ENCODE measurements around the gene GNB3.
"Not testable (repeated sequence)": the region's sequence is repeated elsewhere in the genome, so short reads cannot be mapped to it uniquely, and the experiment has no call there.

Gene GNB3

DNA sequence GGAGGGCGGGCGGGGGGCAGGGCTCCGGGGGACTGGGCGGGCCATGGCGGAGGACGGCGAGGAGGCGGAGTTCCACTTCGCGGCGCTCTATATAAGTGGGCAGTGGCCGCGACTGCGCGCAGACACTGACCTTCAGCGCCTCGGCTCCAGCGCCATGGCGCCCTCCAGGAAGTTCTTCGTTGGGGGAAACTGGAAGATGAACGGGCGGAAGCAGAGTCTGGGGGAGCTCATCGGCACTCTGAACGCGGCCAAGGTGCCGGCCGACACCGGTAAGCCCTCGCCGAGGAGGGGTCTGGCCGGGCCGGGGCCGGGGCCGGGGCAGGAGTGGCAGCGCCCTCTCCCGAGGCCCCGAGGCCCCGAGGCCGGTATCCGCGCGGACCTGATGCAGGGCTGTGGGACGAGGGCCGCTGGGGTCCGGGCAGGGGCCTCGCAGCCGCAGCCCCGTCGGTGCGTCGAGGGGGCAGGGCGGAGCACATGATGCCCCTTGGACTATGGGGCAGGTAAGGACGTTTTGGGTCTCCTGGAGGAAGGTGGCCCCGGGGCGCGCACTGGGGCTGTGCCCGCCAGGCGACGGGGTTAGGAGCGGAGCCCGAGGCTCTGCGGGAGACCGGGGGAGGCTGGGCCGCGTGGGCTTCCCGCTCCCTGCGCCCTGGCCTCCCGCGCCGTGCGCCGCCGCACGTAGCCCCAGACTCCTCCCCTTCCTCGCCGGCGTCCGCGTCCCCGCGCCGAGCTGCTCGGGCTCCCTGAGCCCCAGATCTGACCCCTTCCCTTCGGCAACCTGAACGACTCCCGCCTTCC lies 26.9 kb downstream of the GNB3 start, which contains the start of gene TPI1:
Gene TPI1 (plus strand): TSS at position 119 of the 798 bp plus-strand sequence. CDS start 36 bp downstream, at position 155.
- Histone ChIP-seq H3K27me3 (ENCODE audit: control insufficient read depth, insufficient read depth, low read length) (no peaks in the 10 kb centered on the region), H3K4me3 (ENCODE audit: low read length) (peak within 1 kb of the TSS; percentile 73), H3K9ac (ENCODE audit: low read length) (peak within 1 kb of the TSS; percentile 90), H3K27ac (ENCODE audit: low read length) (peak within 1 kb of the TSS; percentile 65), H3K36me3 (ENCODE audit: control insufficient read depth, low read depth, low read length) (peaks cover 45% of the 10 kb centered on the region), H3K9me3 (ENCODE audit: control insufficient read depth, low read depth, low read length) (no peaks in the 10 kb centered on the region), H3K4me1 (ENCODE audit: control insufficient read depth, low read depth, low read length) (peaks cover 18% of the 10 kb centered on the region)

DNA sequence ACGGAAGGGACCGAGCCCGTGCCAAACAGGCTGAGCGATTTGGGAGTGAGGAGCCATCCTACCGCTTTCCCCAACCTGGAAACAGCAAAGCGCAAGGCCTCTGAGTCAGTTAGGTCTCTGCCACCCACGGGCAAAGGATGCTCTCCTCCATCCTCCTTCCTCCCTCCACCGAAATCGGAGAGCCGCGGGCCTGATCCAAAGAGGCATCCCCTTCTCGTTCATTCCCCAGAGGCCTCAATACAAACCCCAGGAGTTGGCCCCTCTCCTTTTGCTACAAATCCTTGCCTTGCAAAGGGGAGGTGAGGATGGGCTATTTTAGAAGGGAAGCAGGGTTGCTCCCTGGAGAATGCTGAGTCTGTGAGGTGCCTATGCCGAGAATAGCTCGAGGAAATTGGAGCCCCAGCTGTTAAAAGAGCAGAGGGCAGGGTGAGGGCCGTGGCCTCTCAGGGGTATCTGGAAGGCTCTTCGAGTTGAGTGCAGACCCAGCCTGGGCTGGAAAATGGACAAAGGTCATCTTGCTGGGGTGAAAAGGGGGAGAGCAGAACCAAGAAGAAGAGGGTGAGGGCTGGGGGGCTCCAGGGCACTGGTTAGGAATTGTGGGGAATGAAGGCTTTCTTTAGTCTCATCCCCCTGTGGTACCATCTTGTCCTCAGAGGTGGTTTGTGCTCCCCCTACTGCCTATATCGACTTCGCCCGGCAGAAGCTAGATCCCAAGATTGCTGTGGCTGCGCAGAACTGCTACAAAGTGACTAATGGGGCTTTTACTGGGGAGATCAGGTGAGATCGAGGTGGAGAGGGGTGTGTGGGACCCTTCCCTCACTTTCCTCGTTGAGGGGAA lies 27.7 kb downstream of the GNB3 start:
- Histone ChIP-seq H3K4me1 (ENCODE audit: control insufficient read depth, low read depth, low read length) (peaks cover 18% of the 10 kb centered on the region), H3K36me3 (ENCODE audit: control insufficient read depth, low read depth, low read length) (peaks cover 38% of the 10 kb centered on the region), H3K27me3 (ENCODE audit: control insufficient read depth, insufficient read depth, low read length) (no peaks in the 10 kb centered on the region), H3K4me3 (ENCODE audit: low read length) (peak overlapping the region; percentile 73), H3K9ac (ENCODE audit: low read length) (peak overlapping the region; percentile 90), H3K27ac (ENCODE audit: low read length) (no peak overlapping the region), H3K9me3 (ENCODE audit: control insufficient read depth, low read depth, low read length) (no peaks in the 10 kb centered on the region)

DNA sequence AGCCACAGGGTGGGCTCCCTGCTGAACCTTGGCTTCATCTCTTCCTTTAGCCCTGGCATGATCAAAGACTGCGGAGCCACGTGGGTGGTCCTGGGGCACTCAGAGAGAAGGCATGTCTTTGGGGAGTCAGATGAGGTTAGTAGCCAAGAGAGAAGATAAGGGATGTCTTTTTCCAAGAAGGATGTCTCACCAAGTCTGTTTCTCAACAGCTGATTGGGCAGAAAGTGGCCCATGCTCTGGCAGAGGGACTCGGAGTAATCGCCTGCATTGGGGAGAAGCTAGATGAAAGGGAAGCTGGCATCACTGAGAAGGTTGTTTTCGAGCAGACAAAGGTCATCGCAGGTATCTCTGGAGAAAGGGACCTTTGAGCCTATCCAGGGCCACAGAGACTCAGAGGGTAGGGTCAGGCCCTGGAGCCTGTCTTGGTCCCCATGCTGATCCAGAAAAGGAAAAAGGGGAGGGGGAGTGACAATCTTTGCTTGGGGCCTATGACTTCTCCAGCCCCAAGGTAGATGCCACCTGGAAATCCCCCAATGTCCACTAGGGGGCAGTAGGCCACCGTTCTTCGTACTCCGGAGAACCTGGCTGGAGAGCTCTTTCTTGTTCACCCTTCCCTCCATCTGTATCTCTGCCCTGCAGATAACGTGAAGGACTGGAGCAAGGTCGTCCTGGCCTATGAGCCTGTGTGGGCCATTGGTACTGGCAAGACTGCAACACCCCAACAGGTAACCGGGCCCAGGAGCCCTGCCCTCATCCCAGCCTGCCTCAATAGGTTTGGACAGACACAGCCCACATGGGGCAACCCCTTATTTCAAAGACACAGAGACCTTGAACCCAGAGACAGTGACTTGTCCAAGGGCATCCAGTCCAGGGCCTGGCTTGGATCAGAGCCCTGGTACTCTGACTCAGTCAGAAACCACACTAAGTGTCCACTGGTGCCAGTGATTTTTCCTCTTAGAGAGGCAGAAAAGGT lies 28.6 kb downstream of the GNB3 start:
- H3K4me1 ChIP-seq (ENCODE audit: control insufficient read depth, low read depth, low read length): peaks cover 22% of the 10 kb centered on the region

DNA sequence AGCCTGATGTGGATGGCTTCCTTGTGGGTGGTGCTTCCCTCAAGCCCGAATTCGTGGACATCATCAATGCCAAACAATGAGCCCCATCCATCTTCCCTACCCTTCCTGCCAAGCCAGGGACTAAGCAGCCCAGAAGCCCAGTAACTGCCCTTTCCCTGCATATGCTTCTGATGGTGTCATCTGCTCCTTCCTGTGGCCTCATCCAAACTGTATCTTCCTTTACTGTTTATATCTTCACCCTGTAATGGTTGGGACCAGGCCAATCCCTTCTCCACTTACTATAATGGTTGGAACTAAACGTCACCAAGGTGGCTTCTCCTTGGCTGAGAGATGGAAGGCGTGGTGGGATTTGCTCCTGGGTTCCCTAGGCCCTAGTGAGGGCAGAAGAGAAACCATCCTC lies 29.6 kb downstream of the GNB3 start:
- not testable (repeated sequence) for H3K4me3 ChIP-seq (ENCODE audit: low read length); H3K27ac ChIP-seq (ENCODE audit: low read length); H3K9me3 ChIP-seq (ENCODE audit: control insufficient read depth, low read depth, low read length); H3K27me3 ChIP-seq (ENCODE audit: control insufficient read depth, insufficient read depth, low read length); H3K9ac ChIP-seq (ENCODE audit: low read length)
- H3K4me1 ChIP-seq (ENCODE audit: control insufficient read depth, low read depth, low read length): peaks cover 22% of the 10 kb centered on the region
- peaks cover 25% of the 10 kb centered on the region for H3K36me3 ChIP-seq (ENCODE audit: control insufficient read depth, low read depth, low read length)

More for the DNA sequence above, 28.6 kb downstream of the GNB3 start:
- Histone ChIP-seq H3K4me3 (ENCODE audit: low read length) (peak overlapping the region; percentile 73), H3K9me3 (ENCODE audit: control insufficient read depth, low read depth, low read length) (no peaks in the 10 kb centered on the region), H3K27me3 (ENCODE audit: control insufficient read depth, insufficient read depth, low read length) (no peaks in the 10 kb centered on the region), H3K36me3 (ENCODE audit: control insufficient read depth, low read depth, low read length) (peaks cover 32% of the 10 kb centered on the region), H3K9ac (ENCODE audit: low read length) (no peak overlapping the region), H3K27ac (ENCODE audit: low read length) (no peak overlapping the region)

DNA sequence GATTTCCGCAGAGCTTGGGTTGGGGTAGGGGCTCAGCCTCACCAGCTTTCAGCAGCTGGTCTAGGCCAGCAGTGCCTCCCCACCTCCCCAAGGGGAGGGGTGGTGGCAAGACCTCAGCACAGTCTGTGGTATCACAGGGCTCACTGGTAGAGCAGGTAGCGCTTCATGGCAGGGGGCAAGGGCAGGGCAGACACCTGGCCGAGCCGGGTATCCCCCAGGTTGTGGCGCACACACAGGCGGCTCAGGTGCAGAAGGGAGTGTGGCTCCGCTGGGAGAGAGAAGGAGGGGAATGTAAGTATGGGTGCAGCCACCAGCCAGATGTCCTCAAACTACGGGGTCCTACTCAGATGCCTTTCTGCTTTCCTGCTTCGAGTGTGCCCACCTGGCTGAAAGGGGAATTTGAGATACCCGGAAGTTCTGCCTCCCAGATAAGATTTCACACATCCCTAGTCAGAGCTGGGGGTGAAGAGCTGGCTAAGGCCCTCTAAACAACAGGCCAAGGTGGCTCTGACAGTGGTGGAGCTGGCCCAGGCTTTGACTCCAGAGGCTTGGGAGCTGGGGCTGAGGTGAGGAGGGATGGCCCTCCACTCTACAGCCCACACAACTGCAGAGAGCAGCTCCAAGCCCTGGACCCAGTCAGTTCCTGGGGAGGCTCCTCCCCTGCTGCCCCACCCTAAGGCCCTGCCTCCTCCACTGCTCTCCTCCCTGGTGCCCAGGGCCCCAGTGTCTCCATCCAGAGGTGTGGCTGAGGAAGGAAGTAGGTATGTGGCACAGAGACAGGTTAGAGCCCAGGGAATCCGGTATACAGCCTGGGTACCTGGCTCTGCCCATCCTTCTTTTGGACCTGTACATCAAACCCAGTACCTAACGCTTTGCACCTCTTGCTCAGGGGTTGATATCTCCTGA lies 30.6 kb downstream of the GNB3 start:
- Histone ChIP-seq H3K27ac (ENCODE audit: low read length) (no peak overlapping the region), H3K27me3 (ENCODE audit: control insufficient read depth, insufficient read depth, low read length) (no peaks in the 10 kb centered on the region), H3K9ac (ENCODE audit: low read length) (no peak overlapping the region), H3K4me1 (ENCODE audit: control insufficient read depth, low read depth, low read length) (peaks cover 13% of the 10 kb centered on the region), H3K36me3 (ENCODE audit: control insufficient read depth, low read depth, low read length) (peaks cover 19% of the 10 kb centered on the region), H3K4me3 (ENCODE audit: low read length) (peak overlapping the region; percentile 83), H3K9me3 (ENCODE audit: control insufficient read depth, low read depth, low read length) (no peaks in the 10 kb centered on the region)

DNA sequence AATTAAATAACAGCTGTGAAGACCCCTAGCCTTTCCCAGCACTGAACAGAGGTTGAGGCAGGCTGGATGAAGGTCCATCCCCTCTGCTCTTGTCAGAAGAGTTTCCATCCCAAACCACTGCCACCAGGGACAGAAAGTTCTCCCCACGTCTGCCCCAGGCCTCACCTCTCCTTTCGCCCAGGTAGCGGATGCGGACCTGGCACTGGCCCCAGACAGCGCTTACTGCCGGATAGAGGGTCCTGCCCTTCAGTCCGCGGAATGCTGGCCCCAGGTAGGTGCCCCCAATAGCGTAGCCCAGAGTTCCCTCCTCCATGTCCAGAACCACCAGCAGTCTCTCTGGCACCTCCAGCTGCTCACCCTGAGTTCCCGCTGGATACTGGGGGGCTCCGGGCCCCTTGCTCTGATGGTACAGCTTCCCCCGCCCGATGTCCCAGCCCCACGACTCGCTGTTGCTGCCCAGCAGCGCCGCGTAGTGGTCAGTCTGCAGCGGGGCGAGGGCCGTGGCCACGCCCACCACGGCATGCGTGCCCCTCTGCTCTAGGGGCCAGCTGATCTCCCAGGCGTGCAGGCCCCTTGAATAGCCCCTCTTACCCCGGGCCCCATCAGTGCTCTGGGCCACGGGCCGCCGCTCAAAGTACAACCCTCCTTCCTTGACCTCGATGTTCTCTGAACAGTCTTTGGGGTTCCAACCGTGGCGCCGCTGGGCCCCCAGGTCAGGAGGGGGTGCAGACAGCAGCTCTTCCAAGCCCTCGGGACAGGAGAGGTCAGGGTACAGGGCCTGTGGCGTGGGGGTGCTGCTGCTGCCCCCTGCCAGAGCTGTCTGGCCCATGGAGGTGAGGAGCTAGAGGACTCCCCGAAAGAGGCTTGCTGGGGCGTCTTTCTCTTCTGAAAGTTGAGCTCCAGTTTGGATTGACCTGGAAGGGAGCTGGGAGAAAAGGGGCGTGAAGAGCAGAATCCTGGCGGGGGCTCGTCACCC lies 31.6 kb downstream of the GNB3 start:
- no peak overlapping the region for H3K27ac ChIP-seq (ENCODE audit: low read length)
- peak overlapping the region; percentile 55 for H3K9ac ChIP-seq (ENCODE audit: low read length)
- peaks cover 19% of the 10 kb centered on the region for H3K36me3 ChIP-seq (ENCODE audit: control insufficient read depth, low read depth, low read length)
- no peaks in the 10 kb centered on the region for H3K27me3 ChIP-seq (ENCODE audit: control insufficient read depth, insufficient read depth, low read length)
- peak overlapping the region; percentile 83 for H3K4me3 ChIP-seq (ENCODE audit: low read length)
- H3K9me3 ChIP-seq (ENCODE audit: control insufficient read depth, low read depth, low read length): no peaks in the 10 kb centered on the region
- peaks cover 7% of the 10 kb centered on the region for H3K4me1 ChIP-seq (ENCODE audit: control insufficient read depth, low read depth, low read length)

DNA sequence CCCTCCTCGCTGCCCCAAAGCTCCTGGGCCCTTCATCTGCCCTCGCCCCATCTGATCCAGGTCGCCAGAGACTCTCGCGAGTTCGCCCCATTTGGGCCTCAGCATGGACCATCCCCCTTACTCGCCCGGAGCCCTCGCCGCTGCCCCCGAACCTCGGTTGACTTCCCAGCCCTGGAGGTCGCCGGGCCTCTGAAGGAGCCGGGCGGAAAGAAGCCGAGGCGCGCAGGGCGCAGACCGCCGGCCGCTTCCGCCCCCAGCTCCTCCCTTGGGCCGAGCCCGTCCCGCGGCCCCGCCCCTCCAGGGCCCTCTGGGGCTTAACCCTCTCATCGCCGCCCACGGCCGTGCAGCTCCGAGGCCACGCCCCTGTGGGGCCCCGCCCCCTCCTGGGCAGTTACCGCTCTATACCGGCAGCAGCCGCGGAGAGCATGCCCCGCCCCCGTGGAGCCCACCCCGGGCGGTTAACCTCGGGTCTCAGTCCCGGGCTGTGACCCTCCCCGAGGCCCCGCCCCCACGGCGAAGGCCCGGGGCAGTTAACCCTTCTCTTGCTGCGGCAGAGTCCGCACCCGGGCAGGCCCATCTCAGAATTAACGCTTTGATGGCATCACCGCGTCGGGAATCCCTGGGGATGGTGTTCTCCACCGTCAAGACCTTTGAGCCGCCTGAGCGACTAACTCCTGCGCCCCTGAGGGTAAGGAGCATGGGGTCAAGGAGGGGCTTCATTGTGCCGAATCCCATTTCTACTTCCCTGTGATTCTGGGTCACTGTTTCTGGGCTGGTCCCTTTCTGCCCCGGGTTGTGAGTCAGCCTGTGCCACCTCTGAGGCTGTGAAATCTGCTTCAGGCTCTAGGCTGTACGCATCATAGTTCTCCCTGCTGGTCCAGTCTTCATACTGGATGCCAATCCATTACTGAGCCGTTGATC lies 32.6 kb downstream of the GNB3 start, which contains the start of gene SPSB2:
Gene SPSB2 (minus strand): TSS at position 210 of the 921 bp plus-strand sequence. CDS start 402 bp downstream, outside the sequence.
- Histone ChIP-seq H3K4me1 (ENCODE audit: control insufficient read depth, low read depth, low read length) (peaks cover 7% of the 10 kb centered on the region), H3K9me3 (ENCODE audit: control insufficient read depth, low read depth, low read length) (no peaks in the 10 kb centered on the region), H3K36me3 (ENCODE audit: control insufficient read depth, low read depth, low read length) (peaks cover 19% of the 10 kb centered on the region), H3K4me3 (ENCODE audit: low read length) (peak within 1 kb of the TSS; percentile 83), H3K27me3 (ENCODE audit: control insufficient read depth, insufficient read depth, low read length) (no peaks in the 10 kb centered on the region), H3K9ac (ENCODE audit: low read length) (peak within 1 kb of the TSS; percentile 62), H3K27ac (ENCODE audit: low read length) (peak within 1 kb of the TSS; percentile 41)

DNA sequence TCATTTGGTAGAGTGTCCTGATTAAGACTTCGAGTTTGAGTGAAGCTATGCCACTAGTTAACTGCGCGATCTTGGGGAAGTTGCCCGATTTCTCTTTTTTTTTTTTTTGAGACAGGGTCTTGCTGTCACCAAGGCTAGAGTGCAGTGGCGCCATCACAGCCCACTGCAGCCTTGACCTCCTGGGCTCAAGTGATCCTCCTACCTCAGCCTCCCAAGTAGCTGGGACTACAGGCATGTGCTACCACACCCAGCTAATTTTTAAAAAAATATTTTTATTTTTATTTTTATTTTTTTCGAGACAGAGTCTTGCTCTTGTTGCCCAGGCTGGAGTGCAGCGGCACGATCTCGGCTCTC lies 33.3 kb downstream of the GNB3 start:
- not testable (repeated sequence) for H3K27me3 ChIP-seq (ENCODE audit: control insufficient read depth, insufficient read depth, low read length); H3K9me3 ChIP-seq (ENCODE audit: control insufficient read depth, low read depth, low read length); H3K4me1 ChIP-seq (ENCODE audit: control insufficient read depth, low read depth, low read length)
- H3K36me3 ChIP-seq (ENCODE audit: control insufficient read depth, low read depth, low read length): peaks cover 19% of the 10 kb centered on the region
- peak overlapping the region; percentile 80 for H3K4me3 ChIP-seq (ENCODE audit: low read length)
- H3K9ac ChIP-seq (ENCODE audit: low read length): peak overlapping the region; percentile 62
- H3K27ac ChIP-seq (ENCODE audit: low read length): peak overlapping the region; percentile 41

DNA sequence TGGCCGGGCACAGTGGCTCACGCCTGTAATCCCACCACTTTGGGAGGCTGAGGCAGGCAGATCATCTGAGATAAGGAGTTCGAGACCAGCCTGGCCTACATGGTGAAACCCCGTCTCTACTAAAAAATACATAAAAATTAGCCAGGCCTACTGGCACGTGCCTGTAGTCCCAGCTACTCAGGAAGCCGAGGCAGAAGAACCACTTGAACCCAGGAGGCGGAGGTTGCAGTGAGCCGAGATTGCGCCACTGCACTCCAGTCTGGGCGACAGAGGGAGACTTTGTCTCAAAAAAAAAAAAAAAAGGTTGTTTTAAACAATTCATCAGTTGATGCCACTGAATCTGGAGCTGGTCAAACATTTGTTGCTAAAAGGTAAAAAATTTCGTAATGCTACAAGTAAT lies 39.1 kb downstream of the GNB3 start:
- H3K9ac ChIP-seq (ENCODE audit: low read length); H3K4me3 ChIP-seq (ENCODE audit: low read length); H3K4me1 ChIP-seq (ENCODE audit: control insufficient read depth, low read depth, low read length); H3K27me3 ChIP-seq (ENCODE audit: control insufficient read depth, insufficient read depth, low read length); H3K27ac ChIP-seq (ENCODE audit: low read length); H3K36me3 ChIP-seq (ENCODE audit: control insufficient read depth, low read depth, low read length); H3K9me3 ChIP-seq (ENCODE audit: control insufficient read depth, low read depth, low read length): not testable (repeated sequence)

Data from iPS-18a (cell line).